Prostate gland (tissue), 2 donors: Measurements from ENCODE around the gene MBD3.

Experiments used
- CTCF ChIP-seq, 4 experiments: fragments of 200-600 bp in 2 of 4; fragments of 450-650 bp in 2 of 4; sonication (generic) in 2 of 4; IDR thresholded peaks; 1 replicate in 3 of 4; 2 replicates in 1 of 4; pipeline ENCODE4 v1.5.1; 2016 to 2019; ENCODE audit warnings: antibody characterized with exemption in 4 of 4, mild to moderate bottlenecking in 2 of 4, moderate library complexity in 2 of 4
- POLR2A ChIP-seq: fragments of 450-650 bp; IDR thresholded peaks from one replicate; pipeline ENCODE4 v1.6.1; 2016; ENCODE audit warnings: antibody characterized with exemption, mild to moderate bottlenecking

- no peak for TF ChIP-seq CTCF (IDR thresholded peaks at IDR 0.05)
- TF ChIP-seq POLR2A, result no peak
These were observed 25.4 kb downstream of the MBD3 start for GRCh38 chr19:1567116-1567847.
